OCI-LY3 (cell line): ENCODE results near the gene PANK4.

Source experiments
- EZH2phosphoT487 ChIP-seq: fragments of 200-600 bp; shearing (Covaris generic); IDR thresholded peaks from 2 replicates; pipeline ENCODE4 v1.6.1; 2018; ENCODE audit warnings: antibody characterized with exemption, mixed run types, low read depth
- TF ChIP-seq, protein P1 (sequence below): fragments of 200-600, 300-600 bp; sonication (generic); IDR thresholded peaks from 2 replicates; pipeline ENCODE4 v1.5.1; 2014; ENCODE audit warnings: antibody characterized with exemption, low read length, low read depth

- TF ChIP-seq, protein P1, sequence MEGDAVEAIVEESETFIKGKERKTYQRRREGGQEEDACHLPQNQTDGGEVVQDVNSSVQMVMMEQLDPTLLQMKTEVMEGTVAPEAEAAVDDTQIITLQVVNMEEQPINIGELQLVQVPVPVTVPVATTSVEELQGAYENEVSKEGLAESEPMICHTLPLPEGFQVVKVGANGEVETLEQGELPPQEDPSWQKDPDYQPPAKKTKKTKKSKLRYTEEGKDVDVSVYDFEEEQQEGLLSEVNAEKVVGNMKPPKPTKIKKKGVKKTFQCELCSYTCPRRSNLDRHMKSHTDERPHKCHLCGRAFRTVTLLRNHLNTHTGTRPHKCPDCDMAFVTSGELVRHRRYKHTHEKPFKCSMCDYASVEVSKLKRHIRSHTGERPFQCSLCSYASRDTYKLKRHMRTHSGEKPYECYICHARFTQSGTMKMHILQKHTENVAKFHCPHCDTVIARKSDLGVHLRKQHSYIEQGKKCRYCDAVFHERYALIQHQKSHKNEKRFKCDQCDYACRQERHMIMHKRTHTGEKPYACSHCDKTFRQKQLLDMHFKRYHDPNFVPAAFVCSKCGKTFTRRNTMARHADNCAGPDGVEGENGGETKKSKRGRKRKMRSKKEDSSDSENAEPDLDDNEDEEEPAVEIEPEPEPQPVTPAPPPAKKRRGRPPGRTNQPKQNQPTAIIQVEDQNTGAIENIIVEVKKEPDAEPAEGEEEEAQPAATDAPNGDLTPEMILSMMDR: no peak
- no peak for TF ChIP-seq EZH2phosphoT487
Measured at GRCh38 chr1:2529784-2530512, 3.6 kb upstream of the PANK4 start, which contains the start of gene HES5.
